SH-SY5Y (cell line): ENCODE results near the gene ENPP1.

Experiments
- GATA2 ChIP-seq: IDR thresholded peaks from 2 replicates; pipeline ENCODE4 v1.6.1; 2011; ENCODE audit warnings: mild to moderate bottlenecking, low read depth, low read length
- GATA3 ChIP-seq: IDR thresholded peaks from 2 replicates; pipeline ENCODE4 v1.6.1; 2011; ENCODE audit warnings: low read depth, mild to moderate bottlenecking, low read length, moderate library complexity

DNA sequence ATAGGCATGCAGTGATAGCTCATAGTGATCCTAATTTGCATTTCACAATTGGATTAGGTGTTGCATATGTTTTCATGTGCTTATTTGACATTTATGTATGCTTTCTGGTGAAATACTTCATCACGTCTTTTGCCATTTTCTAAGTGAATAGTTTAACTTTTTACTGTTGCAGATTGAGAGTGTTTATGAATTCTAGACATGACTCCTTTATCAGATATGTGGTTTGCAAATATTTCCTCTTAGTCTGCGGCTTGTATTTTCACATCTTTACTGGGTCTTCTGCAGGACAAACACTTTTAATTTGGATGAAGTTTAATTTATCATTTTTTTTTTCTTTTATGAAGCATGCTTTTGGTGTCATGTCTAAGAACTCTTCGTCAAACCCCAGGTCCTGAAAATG, 104.1 kb downstream of the ENPP1 start:
- no peak for TF ChIP-seq GATA3
- no peak for TF ChIP-seq GATA2
